ENCODE data around the gene AURKA. TPM values are rescaled to one million over a fixed set of nuclear protein-coding genes. Genes with fewer than 3 reads are reported as not detected.

The AURKA gene
- total and polyA plus RNA-seq, 8 donors, result 3.7 to 28.8 (median 17.2) TPM

- intact Hi-C loops (cut with DNase I), result no loop called here
- Histone ChIP-seq H3K4me3 (no peak overlapping the region), H3K9me3 (no peaks in the 10 kb centered on the region), H3K4me1 (peaks cover 18 to 89% of the 10 kb centered on the region in 2 donors), H3K36me3 (no peaks in the 10 kb centered on the region), H3K27ac (peak overlapping the region; percentile 62 to 65), H3K27me3 (no peaks in the 10 kb centered on the region)
- DNase-seq, result no peak
- ATAC-seq, result no peak
- no peak for TF ChIP-seq CTCF (IDR thresholded peaks at IDR 0.05)
These were observed 31.2 kb upstream of the AURKA start for GRCh38 chr20:56423211-56423610.

DNA sequence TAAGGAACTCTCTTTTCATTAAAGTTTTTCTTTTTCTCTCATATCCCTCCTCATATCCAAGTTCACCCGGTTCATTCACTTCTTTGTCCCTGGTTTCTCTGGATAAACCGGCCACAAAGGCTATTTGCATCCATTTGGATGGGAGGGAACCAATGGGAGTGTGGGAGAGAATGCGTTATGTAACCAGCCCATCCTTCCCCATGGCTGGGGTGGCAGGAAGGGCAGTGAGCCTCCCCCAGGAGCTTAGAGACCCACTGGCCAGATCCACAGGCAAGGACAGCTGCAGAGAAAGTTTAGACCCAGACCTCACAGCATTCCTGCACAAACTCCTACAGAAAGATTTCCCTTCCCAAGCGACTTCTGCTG is 30.8 kb upstream of the AURKA start:
- H3K9me3 ChIP-seq, result no peaks in the 10 kb centered on the region
- intact Hi-C loops (cut with DNase I), result no loop called here
- DNase-seq (no peak), ATAC-seq (no peak)
- TF ChIP-seq CTCF (IDR thresholded peaks at IDR 0.05), result no peak
- no peaks in the 10 kb centered on the region for H3K36me3 ChIP-seq
- H3K27ac ChIP-seq, result peak overlapping the region; percentile 62 to 65
- H3K4me1 ChIP-seq, result peaks cover 17 to 89% of the 10 kb centered on the region in 2 donors
- H3K27me3 ChIP-seq, result no peaks in the 10 kb centered on the region
- H3K4me3 ChIP-seq, result no peak overlapping the region

- DNase-seq, result no peak
- Histone ChIP-seq H3K36me3 (no peaks in the 10 kb centered on the region), H3K9me3 (no peaks in the 10 kb centered on the region), H3K4me3 (no peak overlapping the region), H3K27me3 (no peaks in the 10 kb centered on the region), H3K27ac (peak overlapping the region; percentile 62 to 65), H3K4me1 (peaks cover 18 to 89% of the 10 kb centered on the region in 2 donors)
- intact Hi-C loops (cut with DNase I), result no loop called here
- ATAC-seq, result peak; percentile 17
- TF ChIP-seq CTCF (IDR thresholded peaks at IDR 0.05), result no peak
These were observed 30.2 kb upstream of the AURKA start for GRCh38 chr20:56422076-56422823.

DNA sequence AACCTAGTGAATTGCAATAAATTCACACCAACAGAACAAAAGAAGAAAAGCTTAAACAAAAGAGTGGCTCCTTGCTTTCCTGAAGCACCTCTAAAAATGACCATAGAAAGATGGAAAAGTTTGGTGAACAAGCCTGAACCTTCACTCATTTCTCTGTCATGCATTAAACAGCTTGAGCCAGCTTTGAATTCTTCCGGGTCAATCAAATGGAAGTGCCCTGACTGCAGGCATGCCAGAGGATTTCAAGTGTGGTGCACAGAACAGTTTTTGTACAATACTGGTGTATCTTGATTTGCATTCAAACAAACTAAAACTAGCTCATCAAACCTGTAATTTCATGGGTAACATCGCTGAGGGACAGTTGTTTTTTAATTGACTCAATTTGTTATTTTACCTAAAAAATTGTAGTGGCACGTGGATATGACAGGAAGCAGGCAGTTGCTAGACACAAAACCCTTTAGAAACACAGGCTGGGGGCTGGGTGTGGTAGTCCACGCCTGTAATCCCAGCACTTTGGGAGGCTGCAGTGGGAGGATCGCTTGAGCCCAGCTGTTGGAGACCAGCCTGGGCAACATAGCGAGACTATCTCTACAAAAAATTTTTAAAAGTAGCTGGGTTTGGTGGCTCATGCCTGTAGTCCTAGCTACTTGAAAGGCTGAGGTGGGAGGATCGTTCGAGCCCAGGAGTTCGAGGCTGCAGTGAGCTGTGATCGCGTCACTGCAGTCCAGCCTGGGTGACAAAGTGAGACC is 29.1 kb upstream of the AURKA start:
- no peak for DNase-seq
- TF ChIP-seq CTCF (IDR thresholded peaks at IDR 0.05), result no peak
- Histone ChIP-seq H3K4me3 (no peak overlapping the region), H3K9me3 (no peaks in the 10 kb centered on the region), H3K27me3 (no peaks in the 10 kb centered on the region), H3K36me3 (peaks cover 0 to 1% of the 10 kb centered on the region in 2 donors), H3K4me1 (peaks cover 18 to 87% of the 10 kb centered on the region in 2 donors), H3K27ac (peak overlapping the region in 1 of 2 donors; percentile 6)
- no peak for ATAC-seq
- intact Hi-C loops (cut with DNase I), result no loop called here

- intact Hi-C loops (cut with DNase I), result no loop called here
- Histone ChIP-seq H3K4me1 (peaks cover 18 to 95% of the 10 kb centered on the region in 2 donors), H3K9me3 (no peaks in the 10 kb centered on the region), H3K27me3 (no peaks in the 10 kb centered on the region), H3K4me3 (no peak overlapping the region), H3K27ac (peak overlapping the region; percentile 71 to 88), H3K36me3 (peaks cover 0 to 3% of the 10 kb centered on the region in 2 donors)
- no peak for TF ChIP-seq CTCF (IDR thresholded peaks at IDR 0.05)
- no peak for DNase-seq
- ATAC-seq, result no peak
These were observed 28.0 kb upstream of the AURKA start for GRCh38 chr20:56420028-56420427.

Measured in left lung (tissue), 10 donors.